ENCODE measurements around the gene EMC10.
A peak's percentile ranks its signal among the peaks of the same experiment; 100 is the strongest.

The EMC10 gene

DNA sequence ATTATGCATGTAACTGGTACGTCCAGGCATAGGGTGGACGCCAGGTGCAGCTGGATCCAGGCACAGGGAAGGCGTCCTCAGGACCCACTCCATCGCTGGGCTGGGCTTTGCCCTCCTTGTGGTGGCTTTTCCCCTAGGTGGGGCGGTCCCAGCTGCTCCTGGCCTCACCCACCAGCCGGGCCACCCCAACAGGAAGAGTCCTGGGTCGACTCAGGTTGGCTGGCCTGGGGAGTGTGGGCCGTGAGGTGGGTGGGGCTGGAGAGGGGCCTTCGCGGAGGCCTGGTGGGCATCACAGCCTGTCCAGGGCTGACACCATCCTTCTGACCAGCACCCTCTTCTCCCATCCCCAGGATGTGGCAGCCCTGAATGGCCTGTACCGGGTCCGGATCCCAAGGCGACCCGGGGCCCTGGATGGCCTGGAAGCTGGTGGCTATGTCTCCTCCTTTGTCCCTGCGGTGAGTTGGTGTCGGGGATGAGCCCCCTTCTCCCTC lies 3.5 kb downstream of the EMC10 start:
- no peak for DNase-seq

DNA sequence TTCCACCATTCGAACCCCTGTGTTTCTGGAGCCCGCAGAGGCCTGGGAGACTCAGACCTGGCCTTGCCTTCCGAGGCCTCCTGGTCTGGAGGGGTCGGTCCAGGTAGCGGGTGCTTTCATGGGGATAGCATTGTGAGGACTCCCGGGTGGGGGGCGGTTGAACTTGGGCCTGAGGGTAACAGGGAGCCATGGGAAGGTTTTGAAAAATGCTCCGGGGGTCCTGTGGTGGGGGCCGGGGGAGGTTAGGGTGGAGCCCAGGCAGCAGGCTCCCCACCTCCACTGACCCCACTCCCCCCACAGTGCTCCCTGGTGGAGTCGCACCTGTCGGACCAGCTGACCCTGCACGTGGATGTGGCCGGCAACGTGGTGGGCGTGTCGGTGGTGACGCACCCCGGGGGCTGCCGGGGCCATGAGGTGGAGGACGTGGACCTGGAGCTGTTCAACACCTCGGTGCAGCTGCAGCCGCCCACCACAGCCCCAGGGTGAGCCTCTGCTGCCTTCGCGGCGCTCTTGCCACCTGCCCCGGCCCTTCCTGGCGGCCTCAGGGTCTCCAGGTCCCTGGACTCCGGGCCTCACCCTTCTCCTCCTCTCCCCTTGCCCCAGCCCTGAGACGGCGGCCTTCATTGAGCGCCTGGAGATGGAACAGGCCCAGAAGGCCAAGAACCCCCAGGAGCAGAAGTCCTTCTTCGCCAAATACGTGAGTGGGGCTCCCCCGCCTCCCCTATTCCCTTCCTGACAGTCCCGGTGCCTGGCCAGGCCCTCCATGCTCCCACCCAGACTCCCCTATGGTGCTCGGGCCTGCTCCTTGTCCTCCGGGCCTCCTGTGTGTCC lies 4.2 kb downstream of the EMC10 start:
- no peak for DNase-seq

DNA sequence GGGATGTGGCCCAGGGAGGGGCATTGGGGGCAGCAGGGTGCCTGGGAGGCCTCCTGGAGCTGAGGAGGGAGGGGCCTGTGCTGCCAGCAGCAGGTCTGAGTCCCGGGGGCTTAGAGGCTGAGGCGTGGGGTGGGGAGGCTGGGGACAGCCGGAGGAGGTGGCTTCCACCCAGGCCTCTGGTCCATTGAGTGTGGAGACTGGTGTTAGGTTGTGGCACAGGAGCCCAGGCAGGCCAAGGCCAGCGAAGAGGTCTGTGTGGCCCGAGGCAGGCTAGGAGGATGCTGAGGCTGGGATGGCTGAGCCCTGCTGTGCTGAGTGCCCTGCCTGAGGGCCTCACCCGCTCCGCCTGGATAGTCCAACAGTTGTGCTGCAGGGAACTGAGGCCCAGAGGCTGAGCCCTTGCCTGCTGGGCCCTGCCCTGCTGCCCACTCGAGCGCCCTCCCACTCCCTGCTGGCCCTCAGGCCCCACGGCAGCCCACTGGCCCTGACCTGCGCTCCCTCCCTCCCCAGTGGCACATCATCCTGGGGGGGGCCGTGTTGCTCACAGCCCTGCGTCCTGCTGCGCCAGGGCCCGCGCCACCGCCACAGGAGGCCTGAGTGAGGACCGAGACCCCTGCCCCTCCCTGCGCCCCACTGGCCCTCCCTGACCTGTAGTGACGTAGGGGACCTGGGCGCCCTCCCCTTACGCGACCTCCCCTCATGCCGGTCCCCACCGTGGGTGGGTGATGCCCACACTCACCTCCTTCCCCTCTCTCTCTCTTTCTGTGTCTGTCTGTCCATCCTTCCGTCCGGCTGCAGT lies 5.2 kb downstream of the EMC10 start:
- no peak for DNase-seq

DNA sequence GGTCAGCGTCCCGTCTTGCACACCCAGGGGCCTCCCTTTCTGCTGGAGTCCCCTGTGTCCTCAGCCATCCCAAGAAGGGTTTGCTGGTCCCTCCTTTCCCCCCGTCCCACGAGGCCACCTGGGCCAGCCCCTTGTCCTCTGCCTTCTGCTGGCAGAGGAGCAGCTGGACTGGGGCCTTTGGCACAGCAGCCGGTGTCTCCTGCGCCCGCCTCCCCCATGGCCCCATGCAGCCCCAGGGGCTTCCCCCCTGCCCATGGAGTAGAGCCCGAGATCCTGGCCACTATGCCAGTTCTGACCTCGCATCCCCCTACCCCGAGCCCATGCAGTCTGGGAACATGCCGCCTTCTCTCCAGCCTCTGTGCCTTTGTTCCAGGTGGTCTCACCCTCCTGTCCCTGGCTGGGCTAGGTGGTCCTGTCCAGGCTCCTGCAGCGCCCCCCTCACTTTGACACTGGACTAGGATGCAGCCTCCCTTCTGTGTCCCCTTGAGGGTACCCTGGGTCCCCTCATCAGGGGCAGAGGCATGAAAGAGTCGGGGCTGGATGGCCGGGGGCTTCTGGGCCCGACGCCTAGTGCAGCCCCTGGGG lies 6.1 kb downstream of the EMC10 start:
- no peak for DNase-seq

GRCh38 chr19:50482916-50483315 lies 6.6 kb downstream of the EMC10 start:
- no peak for DNase-seq

- no peak for DNase-seq
These were observed 9.1 kb downstream of the EMC10 start for GRCh38 chr19:50485284-50485955.

DNA sequence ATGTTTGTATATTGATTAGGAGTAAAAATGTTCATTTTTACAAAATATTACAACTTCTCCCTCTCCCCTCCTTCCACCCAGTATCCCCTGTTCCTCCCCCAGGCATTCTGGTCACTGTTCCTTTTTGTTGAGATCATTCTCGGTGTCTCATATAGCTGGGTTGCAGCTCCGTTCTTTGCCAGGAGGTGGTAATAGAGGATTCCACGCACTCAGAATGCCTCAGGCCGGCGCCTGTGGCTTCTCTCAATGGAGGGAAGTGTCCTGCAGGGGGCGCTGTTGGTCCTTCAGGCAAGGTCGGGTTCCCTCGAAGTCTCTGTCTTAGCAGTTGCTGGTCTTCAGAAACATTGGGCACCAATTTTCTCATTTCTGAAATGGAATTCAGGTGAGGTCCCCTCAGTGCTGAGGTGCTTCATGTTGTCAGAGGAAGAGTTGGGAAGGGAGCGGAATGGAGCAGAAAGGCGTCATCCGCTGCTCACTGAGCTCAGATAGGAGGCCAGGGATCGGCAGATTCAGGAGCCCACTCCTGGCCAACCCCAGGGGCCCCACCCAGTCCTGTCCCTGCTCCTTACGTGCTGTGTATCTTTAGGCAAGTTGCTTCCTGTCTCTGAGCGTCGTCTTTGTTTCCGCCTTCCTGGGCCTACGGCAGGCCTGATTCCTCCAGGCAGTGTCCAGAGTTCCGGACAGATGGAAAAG lies 10.7 kb downstream of the EMC10 start:
- DNase-seq = peak; percentile 40

GRCh38 chr19:50488389-50489194 lies 12.3 kb downstream of the EMC10 start:
- no peak for DNase-seq

- DNase-seq = no peak
These were observed 13.2 kb downstream of the EMC10 start for GRCh38 chr19:50489461-50490011.

DNA sequence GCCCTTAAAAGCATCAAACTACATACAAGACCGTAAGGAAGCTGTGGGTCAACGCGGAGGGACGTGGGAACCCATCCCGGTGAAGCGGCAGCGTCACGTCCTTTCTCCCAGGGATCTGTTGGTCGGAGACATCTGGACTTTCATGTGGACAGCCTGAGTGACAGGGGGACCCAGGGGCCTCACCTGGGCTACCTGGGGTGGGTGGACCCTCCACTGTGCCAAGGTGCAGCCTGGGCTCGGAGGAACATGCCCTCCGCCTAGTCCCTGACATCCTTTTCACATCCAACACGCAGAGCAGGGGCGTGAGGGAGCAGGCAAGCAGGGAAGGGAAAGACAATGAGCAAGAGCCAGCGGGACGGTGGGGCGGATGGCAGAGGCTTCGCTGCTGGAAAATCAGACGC lies 14.1 kb downstream of the EMC10 start:
- DNase-seq = no peak

- no peak for DNase-seq
These were observed 14.7 kb downstream of the EMC10 start for GRCh38 chr19:50490991-50491472.

- DNase-seq = peak; percentile 38
These were observed 16.2 kb downstream of the EMC10 start for GRCh38 chr19:50492303-50493052.

GRCh38 chr19:50493171-50493570 lies 16.9 kb downstream of the EMC10 start:
- DNase-seq = no peak

GRCh38 chr19:50494186-50495019 lies 18.1 kb downstream of the EMC10 start:
- no peak for DNase-seq

GRCh38 chr19:50495020-50495531 lies 18.8 kb downstream of the EMC10 start:
- DNase-seq = no peak

- no peak for DNase-seq
These were observed 20.1 kb downstream of the EMC10 start for GRCh38 chr19:50496189-50497021.

DNA sequence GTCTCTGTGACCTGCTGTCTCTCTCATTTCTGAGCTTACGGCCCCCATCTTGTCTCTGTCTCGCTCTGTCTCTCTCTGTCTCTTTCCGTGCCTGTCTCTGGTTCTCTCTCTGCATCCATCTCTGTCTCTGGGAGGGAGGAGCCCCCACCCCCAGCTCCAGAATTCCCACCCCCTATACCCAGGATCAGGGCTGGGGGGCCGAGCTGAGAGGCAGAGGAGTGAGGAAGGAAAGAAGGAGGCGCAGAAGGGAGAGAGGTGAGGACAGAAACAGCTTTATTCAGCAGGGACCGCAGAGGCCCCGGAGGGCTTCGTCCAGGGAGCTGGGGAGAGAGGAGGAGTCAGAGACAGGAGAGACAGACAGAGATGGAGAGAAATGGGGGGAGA lies 20.7 kb downstream of the EMC10 start:
- no peak for DNase-seq
